ENCODE measurements around the gene PYCARD.
"Not testable (repeated sequence)": the region's sequence is repeated elsewhere in the genome, so short reads cannot be mapped to it uniquely, and the experiment has no call there.

PYCARD gene

GRCh38 chr16:31202414-31203375 lies at the start of gene PYCARD:
TSS of gene PYCARD (minus strand) at chr16:31202760. CDS start at chr16:31202690, 70 bp downstream.
- no peak for DNase-seq

GRCh38 chr16:31251435-31251834 lies 48.9 kb upstream of the PYCARD start:
- DNase-seq, result no peak

GRCh38 chr16:31250782-31251384 lies 48.3 kb upstream of the PYCARD start:
- no peak for DNase-seq

- DNase-seq, result no peak
These were observed 45.8 kb upstream of the PYCARD start for GRCh38 chr16:31248344-31248743.

GRCh38 chr16:31246296-31246695 lies 43.7 kb upstream of the PYCARD start:
- no peak for DNase-seq

GRCh38 chr16:31245598-31245997 lies 43.0 kb upstream of the PYCARD start:
- DNase-seq, result not testable (repeated sequence)

GRCh38 chr16:31243734-31244670 lies 41.4 kb upstream of the PYCARD start:
- no peak for DNase-seq

- no peak for DNase-seq
These were observed 39.6 kb upstream of the PYCARD start for GRCh38 chr16:31242206-31242605.

- DNase-seq, result no peak
These were observed 35.5 kb upstream of the PYCARD start for GRCh38 chr16:31238041-31238440.

- DNase-seq, result no peak
These were observed 26.9 kb upstream of the PYCARD start for GRCh38 chr16:31229501-31229900.

- no peak for DNase-seq
These were observed 25.6 kb upstream of the PYCARD start for GRCh38 chr16:31228206-31228605.

- DNase-seq, result no peak
These were observed 22.6 kb upstream of the PYCARD start for GRCh38 chr16:31225193-31225592.

GRCh38 chr16:31224092-31224955 lies 21.8 kb upstream of the PYCARD start:
- no peak for DNase-seq

GRCh38 chr16:31223044-31223443 lies 20.5 kb upstream of the PYCARD start:
- DNase-seq, result no peak

GRCh38 chr16:31221357-31222160 lies 19.0 kb upstream of the PYCARD start:
- DNase-seq, result no peak

GRCh38 chr16:31219154-31219741 lies 16.7 kb upstream of the PYCARD start:
- DNase-seq, result no peak

- DNase-seq, result no peak
These were observed 14.6 kb upstream of the PYCARD start for GRCh38 chr16:31217136-31217530.

GRCh38 chr16:31216422-31217135 lies 14.0 kb upstream of the PYCARD start, which contains the start of gene PYDC1:
TSS of gene PYDC1 (minus strand) at chr16:31217135. CDS start at chr16:31217028, 107 bp downstream.
- peak in 1 of 2 experiments; percentile 17 for DNase-seq

GRCh38 chr16:31215287-31216162 lies 13.0 kb upstream of the PYCARD start:
- DNase-seq, result peak in 1 of 2 experiments; percentile 31
